GM23338 (cell line): ENCODE data around the gene SLX4IP. TPM values are rescaled to one million over a fixed set of nuclear protein-coding genes. Genes with fewer than 3 reads are reported as not detected.
A peak's percentile ranks its signal among the peaks of the same experiment; 100 is the strongest.

Experiments used
- ATAC-seq: fragments of 200-7000 bp; cut with Tn5 transposase; 3 replicates; pipeline ENCODE4 v1.9.1; 2020
- DNase-seq: peaks from one replicate; pipeline ENCODE4 v3.0.0-alpha.2; 2015; ENCODE audit warnings: low spot score
- H2AFZ ChIP-seq: fragments of 200-600 bp; sonication (generic); 2 replicates; pipeline ENCODE4 v1.8.0; 2016; ENCODE audit warnings: antibody characterized with exemption, mild to moderate bottlenecking, moderate library complexity
- H3F3A ChIP-seq: fragments of 200-600 bp; sonication (generic); replicated peaks from 2 replicates; pipeline ENCODE4 v1.8.0; 2017; ENCODE audit warnings: antibody characterized with exemption, mixed run types, low read depth
- H3K27ac ChIP-seq: fragments of 200-600 bp; sonication (generic); 2 replicates; pipeline ENCODE4 v1.6.1; 2016; ENCODE audit warnings: low read depth
- H3K27me3 ChIP-seq: fragments of 200-600 bp; sonication (generic); 2 replicates; pipeline ENCODE4 v1.8.0; 2016; ENCODE audit warnings: mild to moderate bottlenecking, mixed run types, moderate library complexity; ENCODE audit not compliant: insufficient read depth
- H3K36me3 ChIP-seq: fragments of 200-600 bp; sonication (generic); 2 replicates; pipeline ENCODE4 v1.8.0; 2016; ENCODE audit warnings: mild to moderate bottlenecking; ENCODE audit not compliant: insufficient read depth
- H3K4me1 ChIP-seq: fragments of 200-600 bp; sonication (generic); 2 replicates; pipeline ENCODE4 v1.8.0; 2016; ENCODE audit warnings: mild to moderate bottlenecking, moderate library complexity; ENCODE audit not compliant: insufficient read depth
- H3K4me2 ChIP-seq: fragments of 200-600 bp; sonication (generic); 2 replicates; pipeline ENCODE4 v1.7.1; 2017; ENCODE audit warnings: mixed run types
- H3K4me3 ChIP-seq: fragments of 200-600 bp; sonication (generic); 2 replicates; pipeline ENCODE4 v1.6.1; 2016; ENCODE audit warnings: mixed run types
- H3K79me2 ChIP-seq: fragments of 200-600 bp; sonication (generic); replicated peaks from 2 replicates; pipeline ENCODE4 v1.8.0; 2017; ENCODE audit warnings: mild to moderate bottlenecking; ENCODE audit not compliant: insufficient read depth
- H3K9me2 ChIP-seq: fragments of 200-600 bp; sonication (generic); 2 replicates; pipeline ENCODE4 v1.8.0; 2017; ENCODE audit not compliant: insufficient read depth
- H4K20me1 ChIP-seq: fragments of 200-600 bp; sonication (generic); replicated peaks from 2 replicates; pipeline ENCODE4 v1.8.0; 2017; ENCODE audit warnings: mild to moderate bottlenecking; ENCODE audit not compliant: insufficient read depth
- H3K27ac Mint-ChIP-seq: 2 replicates; pipeline ENCODE4 v1.8.0; 2020; ENCODE audit warnings: inconsistent platforms, mild to moderate bottlenecking, moderate library complexity, mixed read lengths
- H3K27me3 Mint-ChIP-seq: 3 replicates; pipeline ENCODE4 v1.8.0; 2022; ENCODE audit warnings: low read depth, mild to moderate bottlenecking, moderate library complexity, mixed read lengths, inconsistent platforms; ENCODE audit not compliant: insufficient read depth, poor library complexity
- H3K36me3 Mint-ChIP-seq: 3 replicates; pipeline ENCODE4 v1.8.0; 2021; ENCODE audit warnings: low read depth, mild to moderate bottlenecking, inconsistent platforms, moderate library complexity, mixed read lengths
- H3K4me1 Mint-ChIP-seq: 3 replicates; pipeline ENCODE4 v1.8.0; 2020; ENCODE audit warnings: mild to moderate bottlenecking, inconsistent platforms, mixed read lengths
- H3K4me3 Mint-ChIP-seq: 3 replicates; pipeline ENCODE4 v1.8.0; 2021; ENCODE audit warnings: moderate library complexity, mild to moderate bottlenecking, inconsistent platforms, mixed read lengths
- H3K9me3 Mint-ChIP-seq: 3 replicates; pipeline ENCODE4 v1.8.0; 2020; ENCODE audit warnings: moderate library complexity, mild to moderate bottlenecking, inconsistent platforms, mixed read lengths
- CREB1 ChIP-seq: fragments of 250-450 bp; sonication (Bioruptor Pico); IDR thresholded peaks from 2 replicates; pipeline ENCODE4 v1.5.0; 2020; ENCODE audit warnings: low read depth, mild to moderate bottlenecking, moderate library complexity
- EZH2 ChIP-seq: fragments of 200-600 bp; sonication (generic); IDR thresholded peaks from one replicate; pipeline ENCODE4 v1.8.0; 2017; ENCODE audit warnings: antibody characterized with exemption, mild to moderate bottlenecking, low read depth; ENCODE audit not compliant: unreplicated experiment
- EZH2phosphoT487 ChIP-seq: fragments of 200-600 bp; sonication (generic); IDR thresholded peaks from one replicate; pipeline ENCODE4 v1.8.1; 2018; ENCODE audit warnings: antibody characterized with exemption; ENCODE audit not compliant: unreplicated experiment
- JUNB ChIP-seq: IDR thresholded peaks from one replicate; pipeline ENCODE4 v1.6.1; 2016; ENCODE audit warnings: antibody characterized with exemption; ENCODE audit not compliant: unreplicated experiment
- POLR2AphosphoS5 ChIP-seq: IDR thresholded peaks from 2 replicates; pipeline ENCODE4 v1.6.1; 2016; ENCODE audit warnings: antibody characterized with exemption, low read depth
- STAT1 ChIP-seq: IDR thresholded peaks from one replicate; pipeline ENCODE4 v1.6.1; 2016; ENCODE audit warnings: antibody characterized with exemption; ENCODE audit not compliant: unreplicated experiment
- ZNF462 ChIP-seq: fragments of 250-450 bp; sonication (Bioruptor Pico); IDR thresholded peaks from 2 replicates; pipeline ENCODE4 v1.5.0; 2020; ENCODE audit warnings: mild to moderate bottlenecking, moderate library complexity
- polyA plus RNA-seq: library from polyadenylated mRNA; unstranded; fragments of >200 nt; fragmentation: Nextera tagmentation; extraction: Ambion mirVana; gene quantifications from 2 replicates; pipeline ENCODE4 v1.2.1, GENCODE V29; 2016
- total RNA-seq: library from RNA; depleted of rRNA; stranded (reverse); fragments of >200 nt; shearing (Covaris generic); gene quantifications from 2 replicates; pipeline ENCODE4 v1.2.3, GENCODE V29; 2014
- TF ChIP-seq, protein P1 (sequence below): IDR thresholded peaks from one replicate; pipeline ENCODE4 v1.6.1; 2018; ENCODE audit warnings: antibody characterized with exemption; ENCODE audit not compliant: unreplicated experiment

The SLX4IP gene
- total and polyA plus RNA-seq, 2 experiments from 2014 or later: 9.1 to 9.8 TPM

DNA sequence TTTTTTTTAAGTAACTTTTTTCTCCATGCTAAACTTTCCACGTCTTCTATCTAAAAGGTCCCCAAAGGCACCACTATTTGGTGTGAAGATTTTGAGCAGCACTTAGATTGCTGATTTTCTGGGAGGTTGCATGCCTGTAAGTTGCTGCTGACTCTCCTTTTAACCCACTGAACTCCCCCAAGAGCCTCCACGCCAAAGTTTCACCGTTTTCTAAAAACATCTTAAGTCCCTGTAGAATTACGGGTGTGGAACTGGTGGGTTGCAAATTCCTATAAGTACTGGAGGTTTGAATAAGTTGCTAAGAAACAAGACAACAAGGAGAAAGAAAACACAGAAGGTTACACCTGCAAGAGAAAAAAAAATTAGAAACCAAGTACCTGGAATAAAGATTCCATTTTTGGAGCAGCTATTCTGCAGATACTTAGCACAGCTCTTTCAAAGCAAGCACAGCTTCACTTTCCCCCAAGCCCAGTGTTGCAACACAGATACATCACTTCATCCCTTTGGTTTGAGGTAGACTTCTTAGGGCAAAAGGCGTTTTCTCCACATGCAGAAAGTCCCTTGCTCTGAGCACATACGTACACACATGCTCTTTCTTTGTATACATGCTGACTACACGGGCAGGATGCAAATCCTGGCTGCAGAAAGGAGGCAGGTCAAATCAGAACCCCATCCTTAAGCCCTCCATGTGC lies 233.7 kb downstream of the SLX4IP start:
- Mint-ChIP-seq H3K4me1 (peaks cover 76% of the 10 kb centered on the region), H3K27ac (peak overlapping the region; percentile 37; the same call in 1 of the 2 replicates), H3K27me3 (peaks cover 20% of the 10 kb centered on the region), H3K36me3 (peaks cover 50% of the 10 kb centered on the region), H3K4me3 (no peak overlapping the region; the same call in 2 of the 3 replicates), H3K9me3 (no peaks in the 10 kb centered on the region)
- H3K9me2 ChIP-seq: no peaks in the 10 kb centered on the region
- H4K20me1 ChIP-seq: no peaks in the 10 kb centered on the region
- H3K4me3 ChIP-seq: no peak overlapping the region
- DNase-seq: no peak
- no peaks in the 10 kb centered on the region for H3F3A ChIP-seq
- peaks cover 63% of the 10 kb centered on the region for H3K4me1 ChIP-seq
- H2AFZ ChIP-seq: no peak overlapping the region
- H3K27ac ChIP-seq: no peak overlapping the region
- H3K79me2 ChIP-seq: peaks cover 86% of the 10 kb centered on the region
- no peaks in the 10 kb centered on the region for H3K36me3 ChIP-seq
- H3K27me3 ChIP-seq: peaks cover 8% of the 10 kb centered on the region; the same call in 1 of the 2 replicates
- ATAC-seq: no peak
- TF ChIP-seq JUNB (no peak), POLR2AphosphoS5 (no peak), EZH2 (no peak)
- H3K4me2 ChIP-seq: 0 out of 2 replicates have a peak overlapping the region, but pooled peaks have one; percentile 34

DNA sequence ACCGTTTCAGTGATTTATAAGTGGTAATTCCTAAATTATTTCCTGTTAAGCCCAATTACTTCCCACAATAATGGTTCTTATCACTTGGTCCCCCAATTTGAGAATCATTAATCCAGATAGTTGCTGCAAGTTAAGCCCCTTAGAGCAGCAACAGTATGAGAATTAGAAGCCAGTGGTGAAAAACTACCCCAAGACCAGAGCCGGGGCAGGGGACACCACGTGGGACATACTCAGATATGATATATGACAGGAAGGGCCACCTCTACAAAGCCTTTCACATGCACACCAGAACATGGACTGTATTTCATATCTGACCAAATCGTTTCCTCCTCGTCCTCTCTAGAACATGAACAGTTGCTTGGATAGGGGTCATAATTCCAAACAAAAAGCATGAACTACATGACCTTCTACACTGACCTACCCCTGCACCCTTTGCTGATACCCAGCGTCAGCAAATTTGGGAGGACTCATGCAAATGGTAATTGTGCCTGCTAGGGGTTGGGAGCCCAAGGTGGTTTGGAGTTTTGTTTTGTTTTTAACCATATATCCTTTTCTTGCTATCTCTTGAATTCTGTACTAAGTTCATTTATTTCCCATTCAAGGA lies 234.8 kb downstream of the SLX4IP start:
- H3K4me1 ChIP-seq: peaks cover 59% of the 10 kb centered on the region
- Mint-ChIP-seq H3K4me3 (peak overlapping the region; percentile 91), H3K27ac (no peak overlapping the region; the same call in 1 of the 2 replicates), H3K27me3 (peaks cover 17% of the 10 kb centered on the region), H3K4me1 (peaks cover 65% of the 10 kb centered on the region), H3K9me3 (no peaks in the 10 kb centered on the region), H3K36me3 (peaks cover 44% of the 10 kb centered on the region)
- H3K27ac ChIP-seq: no peak overlapping the region
- H3F3A ChIP-seq: 0 out of 2 replicates have a peak, but pooled peaks cover 2% of the 10 kb centered on the region
- DNase-seq (no peak), ATAC-seq (no peak)
- H3K79me2 ChIP-seq: peaks cover 80% of the 10 kb centered on the region
- no peaks in the 10 kb centered on the region for H3K9me2 ChIP-seq
- H3K4me3 ChIP-seq: peak overlapping the region; percentile 92; the same call in 1 of the 2 replicates
- H3K36me3 ChIP-seq: no peaks in the 10 kb centered on the region
- H3K4me2 ChIP-seq: peak overlapping the region; percentile 99
- H4K20me1 ChIP-seq: no peaks in the 10 kb centered on the region
- H3K27me3 ChIP-seq: peaks cover 8% of the 10 kb centered on the region; the same call in 1 of the 2 replicates
- no peak overlapping the region for H2AFZ ChIP-seq
- no peak for TF ChIP-seq EZH2phosphoT487
- TF ChIP-seq, protein P1, sequence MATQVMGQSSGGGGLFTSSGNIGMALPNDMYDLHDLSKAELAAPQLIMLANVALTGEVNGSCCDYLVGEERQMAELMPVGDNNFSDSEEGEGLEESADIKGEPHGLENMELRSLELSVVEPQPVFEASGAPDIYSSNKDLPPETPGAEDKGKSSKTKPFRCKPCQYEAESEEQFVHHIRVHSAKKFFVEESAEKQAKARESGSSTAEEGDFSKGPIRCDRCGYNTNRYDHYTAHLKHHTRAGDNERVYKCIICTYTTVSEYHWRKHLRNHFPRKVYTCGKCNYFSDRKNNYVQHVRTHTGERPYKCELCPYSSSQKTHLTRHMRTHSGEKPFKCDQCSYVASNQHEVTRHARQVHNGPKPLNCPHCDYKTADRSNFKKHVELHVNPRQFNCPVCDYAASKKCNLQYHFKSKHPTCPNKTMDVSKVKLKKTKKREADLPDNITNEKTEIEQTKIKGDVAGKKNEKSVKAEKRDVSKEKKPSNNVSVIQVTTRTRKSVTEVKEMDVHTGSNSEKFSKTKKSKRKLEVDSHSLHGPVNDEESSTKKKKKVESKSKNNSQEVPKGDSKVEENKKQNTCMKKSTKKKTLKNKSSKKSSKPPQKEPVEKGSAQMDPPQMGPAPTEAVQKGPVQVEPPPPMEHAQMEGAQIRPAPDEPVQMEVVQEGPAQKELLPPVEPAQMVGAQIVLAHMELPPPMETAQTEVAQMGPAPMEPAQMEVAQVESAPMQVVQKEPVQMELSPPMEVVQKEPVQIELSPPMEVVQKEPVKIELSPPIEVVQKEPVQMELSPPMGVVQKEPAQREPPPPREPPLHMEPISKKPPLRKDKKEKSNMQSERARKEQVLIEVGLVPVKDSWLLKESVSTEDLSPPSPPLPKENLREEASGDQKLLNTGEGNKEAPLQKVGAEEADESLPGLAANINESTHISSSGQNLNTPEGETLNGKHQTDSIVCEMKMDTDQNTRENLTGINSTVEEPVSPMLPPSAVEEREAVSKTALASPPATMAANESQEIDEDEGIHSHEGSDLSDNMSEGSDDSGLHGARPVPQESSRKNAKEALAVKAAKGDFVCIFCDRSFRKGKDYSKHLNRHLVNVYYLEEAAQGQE: no peak
- TF ChIP-seq EZH2: no peak
- TF ChIP-seq CREB1 (CRISPR knock-in tag): no peak
- TF ChIP-seq POLR2AphosphoS5: no peak
- no peak for TF ChIP-seq STAT1
- TF ChIP-seq ZNF462 (CRISPR knock-in tag): no peak
